ENCODE measurements around the gene EIF2D.

EIF2D gene

GRCh38 chr1:206612129-206612876 is at the start of gene EIF2D:
TSS of gene EIF2D (minus strand) at chr1:206612465. CDS start at chr1:206612342, 123 bp downstream.
- peak within 1 kb of the TSS; percentile 79 for H3K27ac ChIP-seq (ENCODE audit: low read depth, low read length)
- no peaks in the 10 kb centered on the region for H3K27me3 ChIP-seq (ENCODE audit: control insufficient read depth in 1 of 2, insufficient read depth in 2 of 2, low read length in 2 of 2)

GRCh38 chr1:206661161-206661820 is 49.0 kb upstream of the EIF2D start:
- H3K27ac ChIP-seq (ENCODE audit: low read depth, low read length), result no peak overlapping the region
- H3K9me3 ChIP-seq (ENCODE audit: low read length), result no peaks in the 10 kb centered on the region
- no peak overlapping the region for H3K9ac ChIP-seq (ENCODE audit: low read length)
- no peaks in the 10 kb centered on the region for H3K36me3 ChIP-seq (ENCODE audit: insufficient read depth, low read length)
- H3K4me3 ChIP-seq (ENCODE audit: low read depth in 1 of 2, low read length in 2 of 2), result no peak overlapping the region
- peaks cover 21% of the 10 kb centered on the region for H3K4me1 ChIP-seq (ENCODE audit: insufficient read depth, low read length)
- H3K27me3 ChIP-seq (ENCODE audit: control insufficient read depth in 1 of 2, insufficient read depth in 2 of 2, low read length in 2 of 2), result no peaks in the 10 kb centered on the region

More at GRCh38 chr1:206612129-206612876, at the start of gene EIF2D:
- H3K4me1 ChIP-seq (ENCODE audit: insufficient read depth, low read length), result peaks cover 8% of the 10 kb centered on the region
- H3K9me3 ChIP-seq (ENCODE audit: low read length), result no peaks in the 10 kb centered on the region
- peak within 1 kb of the TSS; percentile 99 for H3K9ac ChIP-seq (ENCODE audit: low read length)
- H3K4me3 ChIP-seq (ENCODE audit: low read depth in 1 of 2, low read length in 2 of 2), result peak within 1 kb of the TSS; percentile 80 to 99
- peaks cover 21% of the 10 kb centered on the region for H3K36me3 ChIP-seq (ENCODE audit: insufficient read depth, low read length)

GRCh38 chr1:206660136-206660535 is 47.9 kb upstream of the EIF2D start:
- no peak overlapping the region for H3K9ac ChIP-seq (ENCODE audit: low read length)
- H3K36me3 ChIP-seq (ENCODE audit: insufficient read depth, low read length), result no peaks in the 10 kb centered on the region
- H3K9me3 ChIP-seq (ENCODE audit: low read length), result no peaks in the 10 kb centered on the region
- no peak overlapping the region for H3K4me3 ChIP-seq (ENCODE audit: low read depth in 1 of 2, low read length in 2 of 2)
- peaks cover 21% of the 10 kb centered on the region for H3K4me1 ChIP-seq (ENCODE audit: insufficient read depth, low read length)
- H3K27me3 ChIP-seq (ENCODE audit: control insufficient read depth in 1 of 2, insufficient read depth in 2 of 2, low read length in 2 of 2), result no peaks in the 10 kb centered on the region
- H3K27ac ChIP-seq (ENCODE audit: low read depth, low read length), result no peak overlapping the region

GRCh38 chr1:206658981-206659273 is 46.7 kb upstream of the EIF2D start:
- no peak overlapping the region for H3K27ac ChIP-seq (ENCODE audit: low read depth, low read length)
- no peaks in the 10 kb centered on the region for H3K36me3 ChIP-seq (ENCODE audit: insufficient read depth, low read length)
- H3K9ac ChIP-seq (ENCODE audit: low read length), result no peak overlapping the region
- no peak overlapping the region for H3K4me3 ChIP-seq (ENCODE audit: low read depth in 1 of 2, low read length in 2 of 2)
- H3K27me3 ChIP-seq (ENCODE audit: control insufficient read depth in 1 of 2, insufficient read depth in 2 of 2, low read length in 2 of 2), result no peaks in the 10 kb centered on the region
- peaks cover 13% of the 10 kb centered on the region for H3K4me1 ChIP-seq (ENCODE audit: insufficient read depth, low read length)
- H3K9me3 ChIP-seq (ENCODE audit: low read length), result no peaks in the 10 kb centered on the region

- peaks cover 8% of the 10 kb centered on the region for H3K4me1 ChIP-seq (ENCODE audit: insufficient read depth, low read length)
- no peaks in the 10 kb centered on the region for H3K27me3 ChIP-seq (ENCODE audit: control insufficient read depth in 1 of 2, insufficient read depth in 2 of 2, low read length in 2 of 2)
- H3K27ac ChIP-seq (ENCODE audit: low read depth, low read length), result no peak overlapping the region
- no peaks in the 10 kb centered on the region for H3K9me3 ChIP-seq (ENCODE audit: low read length)
- H3K36me3 ChIP-seq (ENCODE audit: insufficient read depth, low read length), result no peaks in the 10 kb centered on the region
- H3K4me3 ChIP-seq (ENCODE audit: low read depth in 1 of 2, low read length in 2 of 2), result no peak overlapping the region
- H3K9ac ChIP-seq (ENCODE audit: low read length), result no peak overlapping the region
These were observed 46.2 kb upstream of the EIF2D start for GRCh38 chr1:206658264-206658980.

- H3K9me3 ChIP-seq (ENCODE audit: low read length), result no peaks in the 10 kb centered on the region
- H3K9ac ChIP-seq (ENCODE audit: low read length), result no peak overlapping the region
These were observed 45.5 kb upstream of the EIF2D start for GRCh38 chr1:206657751-206658150.

GRCh38 chr1:206656936-206657335 is 44.7 kb upstream of the EIF2D start:
- Histone ChIP-seq H3K4me1 (ENCODE audit: insufficient read depth, low read length) (peaks cover 7% of the 10 kb centered on the region), H3K9ac (ENCODE audit: low read length) (no peak overlapping the region), H3K4me3 (ENCODE audit: low read depth in 1 of 2, low read length in 2 of 2) (no peak overlapping the region), H3K27ac (ENCODE audit: low read depth, low read length) (no peak overlapping the region), H3K9me3 (ENCODE audit: low read length) (no peaks in the 10 kb centered on the region), H3K36me3 (ENCODE audit: insufficient read depth, low read length) (no peaks in the 10 kb centered on the region), H3K27me3 (ENCODE audit: control insufficient read depth in 1 of 2, insufficient read depth in 2 of 2, low read length in 2 of 2) (no peaks in the 10 kb centered on the region)

More at GRCh38 chr1:206657751-206658150, 45.5 kb upstream of the EIF2D start:
- no peak overlapping the region for H3K4me3 ChIP-seq (ENCODE audit: low read depth in 1 of 2, low read length in 2 of 2)
- H3K27ac ChIP-seq (ENCODE audit: low read depth, low read length), result no peak overlapping the region
- peaks cover 7% of the 10 kb centered on the region for H3K4me1 ChIP-seq (ENCODE audit: insufficient read depth, low read length)
- no peaks in the 10 kb centered on the region for H3K27me3 ChIP-seq (ENCODE audit: control insufficient read depth in 1 of 2, insufficient read depth in 2 of 2, low read length in 2 of 2)
- H3K36me3 ChIP-seq (ENCODE audit: insufficient read depth, low read length), result no peaks in the 10 kb centered on the region

- Histone ChIP-seq H3K4me1 (ENCODE audit: insufficient read depth, low read length) (peaks cover 7% of the 10 kb centered on the region), H3K27ac (ENCODE audit: low read depth, low read length) (no peak overlapping the region), H3K4me3 (ENCODE audit: low read depth in 1 of 2, low read length in 2 of 2) (no peak overlapping the region), H3K9ac (ENCODE audit: low read length) (no peak overlapping the region), H3K27me3 (ENCODE audit: control insufficient read depth in 1 of 2, insufficient read depth in 2 of 2, low read length in 2 of 2) (no peaks in the 10 kb centered on the region), H3K9me3 (ENCODE audit: low read length) (no peaks in the 10 kb centered on the region), H3K36me3 (ENCODE audit: insufficient read depth, low read length) (no peaks in the 10 kb centered on the region)
These were observed 43.2 kb upstream of the EIF2D start for GRCh38 chr1:206655471-206655882.

- Histone ChIP-seq H3K9ac (ENCODE audit: low read length) (no peak overlapping the region), H3K36me3 (ENCODE audit: insufficient read depth, low read length) (no peaks in the 10 kb centered on the region), H3K4me3 (ENCODE audit: low read depth in 1 of 2, low read length in 2 of 2) (no peak overlapping the region), H3K27me3 (ENCODE audit: control insufficient read depth in 1 of 2, insufficient read depth in 2 of 2, low read length in 2 of 2) (no peaks in the 10 kb centered on the region), H3K4me1 (ENCODE audit: insufficient read depth, low read length) (peaks cover 7% of the 10 kb centered on the region), H3K9me3 (ENCODE audit: low read length) (no peaks in the 10 kb centered on the region), H3K27ac (ENCODE audit: low read depth, low read length) (no peak overlapping the region)
These were observed 42.6 kb upstream of the EIF2D start for GRCh38 chr1:206654828-206655227.

GRCh38 chr1:206653715-206654459 is 41.6 kb upstream of the EIF2D start:
- H3K4me1 ChIP-seq (ENCODE audit: insufficient read depth, low read length), result peaks cover 7% of the 10 kb centered on the region

More at GRCh38 chr1:206653715-206654459, 41.6 kb upstream of the EIF2D start:
- no peaks in the 10 kb centered on the region for H3K27me3 ChIP-seq (ENCODE audit: control insufficient read depth in 1 of 2, insufficient read depth in 2 of 2, low read length in 2 of 2)
- H3K9me3 ChIP-seq (ENCODE audit: low read length), result no peaks in the 10 kb centered on the region
- no peak overlapping the region for H3K9ac ChIP-seq (ENCODE audit: low read length)
- H3K27ac ChIP-seq (ENCODE audit: low read depth, low read length), result no peak overlapping the region
- no peaks in the 10 kb centered on the region for H3K36me3 ChIP-seq (ENCODE audit: insufficient read depth, low read length)
- H3K4me3 ChIP-seq (ENCODE audit: low read depth in 1 of 2, low read length in 2 of 2), result no peak overlapping the region

Data from muscle layer of colon (tissue), 2 donors.